GM19023 (cell line): ENCODE data around the gene PLPPR3.
A peak's percentile ranks its signal among the peaks of the same experiment; 100 is the strongest.

Experiments used
- ATAC-seq: cut with Tn5 transposase; IDR thresholded peaks from one replicate; pipeline ENCODE4 v1.9.1; 2021; ENCODE audit warnings: mild to moderate bottlenecking, moderate library complexity; ENCODE audit not compliant: unreplicated experiment

Gene PLPPR3

GRCh38 chr19:797528-798414 lies 24.0 kb downstream of the PLPPR3 start:
- ATAC-seq = peak; percentile 40

GRCh38 chr19:796692-797527 lies 24.8 kb downstream of the PLPPR3 start, which contains the start of gene PTBP1:
Gene PTBP1, plus strand, starts transcription at chr19:797452. Its CDS starts 46 bp downstream, at chr19:797498.
- peak; percentile 80 for ATAC-seq

GRCh38 chr19:795691-796581 lies 25.8 kb downstream of the PLPPR3 start:
- ATAC-seq = no peak

GRCh38 chr19:795073-795611 lies 26.6 kb downstream of the PLPPR3 start:
- ATAC-seq = no peak

- no peak for ATAC-seq
These were observed 27.9 kb downstream of the PLPPR3 start for GRCh38 chr19:793806-794205.

GRCh38 chr19:792306-792885 lies 29.4 kb downstream of the PLPPR3 start:
- ATAC-seq = no peak

GRCh38 chr19:791567-792305 lies 30.0 kb downstream of the PLPPR3 start:
- ATAC-seq = no peak

- no peak for ATAC-seq
These were observed 30.7 kb downstream of the PLPPR3 start for GRCh38 chr19:791007-791566.

GRCh38 chr19:789701-790060 lies 32.1 kb downstream of the PLPPR3 start:
- ATAC-seq = no peak

- no peak for ATAC-seq
These were observed 32.6 kb downstream of the PLPPR3 start for GRCh38 chr19:788983-789700.

GRCh38 chr19:788686-788982 lies 33.1 kb downstream of the PLPPR3 start:
- no peak for ATAC-seq

GRCh38 chr19:787536-787935 lies 34.2 kb downstream of the PLPPR3 start:
- no peak for ATAC-seq

GRCh38 chr19:784541-784940 lies 37.2 kb downstream of the PLPPR3 start:
- ATAC-seq = no peak

- no peak for ATAC-seq
These were observed 38.7 kb downstream of the PLPPR3 start for GRCh38 chr19:782878-783668.

GRCh38 chr19:782185-782877 lies 39.4 kb downstream of the PLPPR3 start:
- no peak for ATAC-seq

GRCh38 chr19:781800-782184 lies 40.0 kb downstream of the PLPPR3 start:
- ATAC-seq = no peak

GRCh38 chr19:780935-781334 lies 40.8 kb downstream of the PLPPR3 start:
- ATAC-seq = no peak
